ENCODE results near the gene LEFTY2.
A peak's percentile ranks its signal among the peaks of the same experiment; 100 is the strongest.

Gene LEFTY2

DNA sequence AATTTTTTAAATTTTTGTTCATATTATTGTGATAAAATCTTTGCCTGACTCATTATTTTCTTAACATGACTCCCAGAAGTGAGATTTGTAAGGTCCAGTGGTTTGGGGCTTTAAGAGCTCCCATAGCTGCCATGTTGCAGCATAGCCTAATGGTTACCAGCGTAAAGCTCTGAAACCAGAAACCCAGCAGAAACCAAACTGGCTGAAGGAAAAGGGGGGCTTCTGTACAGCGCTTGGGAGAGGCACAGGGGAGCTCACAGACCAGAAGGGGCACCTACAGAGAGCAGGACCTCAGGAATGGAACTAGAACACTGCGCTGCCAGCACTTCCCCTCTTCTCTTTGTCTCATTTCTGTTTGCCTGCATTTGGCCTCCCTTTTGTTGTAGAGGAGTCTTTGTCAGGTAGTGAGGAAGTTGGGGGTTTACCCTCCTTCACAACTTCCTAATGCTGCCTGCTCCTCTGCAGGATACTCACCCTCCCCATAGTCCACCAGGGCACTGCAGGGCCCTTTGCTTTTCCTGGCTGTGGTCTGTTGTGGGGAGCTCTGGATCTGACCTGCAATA, 14.4 kb downstream of the LEFTY2 start:
- Histone ChIP-seq H3K36me3 (ENCODE audit: control insufficient read depth in 1 of 2, insufficient read depth in 2 of 2, low read length in 2 of 2) (peaks cover 0 to 5% of the 10 kb centered on the region in 2 donors), H3K9me3 (ENCODE audit: control insufficient read depth in 1 of 2, low read length in 2 of 2) (no peaks in the 10 kb centered on the region), H3K4me1 (ENCODE audit: control insufficient read depth in 1 of 2, insufficient read depth in 2 of 2, low read length in 2 of 2) (peaks cover 4 to 16% of the 10 kb centered on the region in 2 donors), H3K27ac (ENCODE audit: low read length) (no peak overlapping the region), H3K27me3 (ENCODE audit: low read depth, low read length) (no peaks in the 10 kb centered on the region), H3K4me3 (ENCODE audit: low read depth in 1 of 2, low read length in 2 of 2) (no peak overlapping the region)

DNA sequence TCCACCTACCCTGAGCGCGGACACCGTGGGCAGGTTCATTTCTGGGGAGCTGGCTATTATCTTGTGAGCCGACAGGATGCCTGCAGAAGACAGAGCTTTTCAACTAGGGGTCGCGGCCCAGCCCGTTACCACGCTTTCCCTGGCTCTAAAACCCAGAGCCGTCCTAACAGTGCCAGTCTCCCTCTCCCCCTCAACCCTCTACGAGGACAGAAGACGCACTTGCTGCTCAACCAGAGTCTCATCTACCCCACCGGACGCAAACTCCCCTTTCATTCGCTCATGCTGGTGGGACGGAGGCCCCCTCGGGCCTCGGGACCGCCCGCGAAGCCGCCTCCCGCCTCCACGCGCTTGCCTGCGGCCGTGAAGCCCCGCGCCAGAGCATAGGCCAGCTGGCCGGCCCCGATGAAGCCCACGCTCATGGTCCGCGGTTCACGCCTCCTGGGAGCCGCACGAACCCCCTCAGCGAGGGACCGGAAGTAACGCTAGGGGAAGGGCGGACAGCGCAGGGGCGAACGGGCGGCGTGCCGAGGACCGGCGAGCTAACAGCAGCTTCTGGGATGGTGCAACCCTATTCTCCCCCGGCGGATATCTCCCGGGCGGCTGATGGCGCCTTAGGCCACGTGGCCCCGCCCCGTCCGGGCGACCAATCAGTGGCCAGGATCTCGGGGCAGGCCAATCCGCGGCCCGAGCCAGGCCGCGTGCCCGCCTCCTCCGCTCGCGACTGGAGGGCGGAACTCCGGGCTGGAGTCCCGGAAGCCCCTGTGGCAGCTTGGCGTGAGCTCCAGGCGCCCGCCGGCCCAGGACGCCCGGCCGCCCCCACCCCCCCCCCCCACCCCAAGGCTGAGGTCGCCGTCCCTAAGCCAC, 17.1 kb downstream of the LEFTY2 start, which contains the start of gene PYCR2:
Gene PYCR2 (minus strand): TSS at position 559 of the 864 bp plus-strand sequence. CDS start 140 bp downstream, at position 419.
- Histone ChIP-seq H3K4me1 (ENCODE audit: control insufficient read depth in 1 of 2, insufficient read depth in 2 of 2, low read length in 2 of 2) (peaks cover 7 to 31% of the 10 kb centered on the region in 2 donors), H3K27me3 (ENCODE audit: low read depth, low read length) (no peaks in the 10 kb centered on the region), H3K36me3 (ENCODE audit: control insufficient read depth in 1 of 2, insufficient read depth in 2 of 2, low read length in 2 of 2) (peaks cover 0 to 8% of the 10 kb centered on the region in 2 donors), H3K27ac (ENCODE audit: low read length) (peak within 1 kb of the TSS; percentile 90), H3K9me3 (ENCODE audit: control insufficient read depth in 1 of 2, low read length in 2 of 2) (no peaks in the 10 kb centered on the region), H3K4me3 (ENCODE audit: low read depth in 1 of 2, low read length in 2 of 2) (peak within 1 kb of the TSS; percentile 88 to 89)

DNA sequence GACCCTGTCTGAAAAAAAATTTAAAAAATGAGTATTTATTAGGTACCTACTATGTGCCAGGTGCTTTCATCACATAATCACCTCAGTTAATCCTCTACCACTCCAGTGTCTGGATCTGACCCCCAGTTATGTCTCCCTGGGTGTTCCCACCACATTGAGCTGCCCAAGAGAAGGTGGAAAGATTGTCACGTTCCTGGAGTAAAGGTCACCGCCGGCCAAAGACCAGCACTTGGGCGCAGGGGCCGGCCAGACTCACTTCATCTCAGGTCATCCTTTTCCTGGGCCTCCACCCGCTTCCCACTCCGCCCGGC, 17.7 kb downstream of the LEFTY2 start:
- H3K4me3 ChIP-seq (ENCODE audit: low read depth in 1 of 2, low read length in 2 of 2), result peak overlapping the region; percentile 88 to 89
- no peaks in the 10 kb centered on the region for H3K9me3 ChIP-seq (ENCODE audit: control insufficient read depth in 1 of 2, low read length in 2 of 2)
- H3K27ac ChIP-seq (ENCODE audit: low read length), result peak overlapping the region; percentile 90
- H3K27me3 ChIP-seq (ENCODE audit: low read depth, low read length), result no peaks in the 10 kb centered on the region
- peaks cover 2 to 9% of the 10 kb centered on the region in 2 donors for H3K36me3 ChIP-seq (ENCODE audit: control insufficient read depth in 1 of 2, insufficient read depth in 2 of 2, low read length in 2 of 2)
- H3K4me1 ChIP-seq (ENCODE audit: control insufficient read depth in 1 of 2, insufficient read depth in 2 of 2, low read length in 2 of 2), result peaks cover 7 to 31% of the 10 kb centered on the region in 2 donors

DNA sequence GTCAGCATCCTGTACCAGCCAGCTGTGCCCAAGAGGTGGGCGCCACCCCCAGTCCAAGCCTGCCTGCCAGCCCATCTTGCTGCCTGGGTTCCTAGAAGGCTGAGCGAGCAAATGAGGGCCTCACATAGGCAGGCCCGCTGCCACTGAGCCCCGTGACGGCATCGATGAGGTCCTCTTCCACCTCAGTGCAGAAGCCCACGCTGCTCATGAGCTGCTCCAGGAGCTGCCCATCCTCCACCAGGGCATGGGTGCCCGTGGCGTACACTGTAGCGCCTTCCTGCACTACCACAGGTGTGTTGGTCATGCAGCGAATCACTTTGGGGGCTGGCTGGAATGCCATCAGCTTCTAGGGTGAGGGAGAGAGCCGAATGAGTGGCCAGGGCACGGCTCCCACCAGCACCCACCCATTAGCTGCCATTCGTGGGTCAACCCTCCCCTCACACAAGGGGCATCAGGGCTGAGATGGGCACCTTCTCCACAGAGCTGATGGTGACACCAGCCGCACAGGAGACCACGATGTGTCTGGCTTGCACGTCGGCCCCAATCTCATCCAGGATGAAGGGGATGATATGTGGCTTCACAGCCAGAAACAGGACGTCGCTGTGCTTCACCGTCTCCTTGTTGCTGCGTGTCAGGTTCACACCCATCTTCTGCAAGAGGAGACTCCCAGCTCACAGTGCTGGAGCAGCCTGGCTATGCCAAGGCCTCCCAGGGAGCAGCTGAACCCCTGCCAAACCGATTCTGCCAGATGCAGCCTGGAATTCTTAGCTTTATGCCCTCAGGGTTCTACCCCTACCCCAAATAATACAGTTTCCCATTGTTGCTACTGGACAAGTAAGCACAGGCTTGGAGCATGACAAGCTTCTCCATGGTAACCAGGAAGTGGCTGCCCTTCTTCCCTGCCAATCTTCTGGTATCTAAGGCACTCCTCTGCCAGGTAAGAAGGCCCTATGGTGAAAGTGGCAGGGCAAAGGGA, 19.0 kb downstream of the LEFTY2 start:
- Histone ChIP-seq H3K27me3 (ENCODE audit: low read depth, low read length) (no peaks in the 10 kb centered on the region), H3K27ac (ENCODE audit: low read length) (no peak overlapping the region), H3K9me3 (ENCODE audit: control insufficient read depth in 1 of 2, low read length in 2 of 2) (no peaks in the 10 kb centered on the region), H3K4me3 (ENCODE audit: low read depth in 1 of 2, low read length in 2 of 2) (no peak overlapping the region), H3K4me1 (ENCODE audit: control insufficient read depth in 1 of 2, insufficient read depth in 2 of 2, low read length in 2 of 2) (peaks cover 7 to 31% of the 10 kb centered on the region in 2 donors), H3K36me3 (ENCODE audit: control insufficient read depth in 1 of 2, insufficient read depth in 2 of 2, low read length in 2 of 2) (peaks cover 9 to 18% of the 10 kb centered on the region in 2 donors)

DNA sequence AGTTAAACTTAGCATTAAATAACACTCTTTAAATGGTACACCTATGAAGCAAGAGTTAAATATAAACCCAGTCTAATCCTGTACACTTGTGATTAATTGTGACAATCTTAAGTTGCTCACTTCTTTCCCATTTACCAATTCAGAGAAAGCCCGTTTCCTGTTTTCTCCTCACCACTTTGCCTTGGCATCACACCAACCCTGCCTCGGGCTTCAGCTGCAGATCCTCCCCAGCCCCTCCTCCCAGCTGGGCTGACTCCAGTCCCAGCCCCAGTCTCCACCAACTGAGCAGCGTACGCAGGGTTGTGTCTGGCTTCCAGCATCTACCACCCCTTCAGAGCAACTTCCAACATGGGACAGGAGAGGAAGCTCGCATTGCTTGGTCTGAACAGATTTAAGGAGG, 21.1 kb downstream of the LEFTY2 start:
- Histone ChIP-seq H3K27me3 (ENCODE audit: low read depth, low read length) (no peaks in the 10 kb centered on the region), H3K9me3 (ENCODE audit: control insufficient read depth in 1 of 2, low read length in 2 of 2) (no peaks in the 10 kb centered on the region), H3K4me1 (ENCODE audit: control insufficient read depth in 1 of 2, insufficient read depth in 2 of 2, low read length in 2 of 2) (peaks cover 7 to 31% of the 10 kb centered on the region in 2 donors), H3K4me3 (ENCODE audit: low read depth in 1 of 2, low read length in 2 of 2) (no peak overlapping the region), H3K36me3 (ENCODE audit: control insufficient read depth in 1 of 2, insufficient read depth in 2 of 2, low read length in 2 of 2) (peaks cover 13 to 23% of the 10 kb centered on the region in 2 donors), H3K27ac (ENCODE audit: low read length) (no peak overlapping the region)

DNA sequence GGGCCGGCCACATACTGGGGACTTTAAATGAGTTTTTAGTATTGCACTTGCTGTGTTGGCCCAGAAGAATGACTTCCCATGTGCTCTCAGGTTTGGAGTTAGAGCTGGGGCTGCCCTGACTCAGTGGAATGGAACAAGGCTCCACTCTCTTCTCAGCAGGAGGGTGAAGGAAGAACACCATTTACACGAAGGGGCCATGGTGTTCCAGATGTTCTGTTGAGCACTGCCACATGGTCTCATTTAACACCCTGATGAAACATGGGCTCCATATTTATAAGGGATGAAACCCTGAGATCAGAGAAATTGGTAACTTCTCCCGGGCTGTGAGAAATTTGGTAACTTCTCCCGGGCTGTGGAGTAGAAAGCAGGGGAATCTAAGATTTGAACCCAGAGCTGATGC, 22.7 kb downstream of the LEFTY2 start:
- Histone ChIP-seq H3K9me3 (ENCODE audit: control insufficient read depth in 1 of 2, low read length in 2 of 2) (no peaks in the 10 kb centered on the region), H3K27ac (ENCODE audit: low read length) (no peak overlapping the region), H3K36me3 (ENCODE audit: control insufficient read depth in 1 of 2, insufficient read depth in 2 of 2, low read length in 2 of 2) (peaks cover 13 to 23% of the 10 kb centered on the region in 2 donors), H3K4me1 (ENCODE audit: control insufficient read depth in 1 of 2, insufficient read depth in 2 of 2, low read length in 2 of 2) (peaks cover 7 to 27% of the 10 kb centered on the region in 2 donors), H3K4me3 (ENCODE audit: low read depth in 1 of 2, low read length in 2 of 2) (no peak overlapping the region), H3K27me3 (ENCODE audit: low read depth, low read length) (no peaks in the 10 kb centered on the region)

DNA sequence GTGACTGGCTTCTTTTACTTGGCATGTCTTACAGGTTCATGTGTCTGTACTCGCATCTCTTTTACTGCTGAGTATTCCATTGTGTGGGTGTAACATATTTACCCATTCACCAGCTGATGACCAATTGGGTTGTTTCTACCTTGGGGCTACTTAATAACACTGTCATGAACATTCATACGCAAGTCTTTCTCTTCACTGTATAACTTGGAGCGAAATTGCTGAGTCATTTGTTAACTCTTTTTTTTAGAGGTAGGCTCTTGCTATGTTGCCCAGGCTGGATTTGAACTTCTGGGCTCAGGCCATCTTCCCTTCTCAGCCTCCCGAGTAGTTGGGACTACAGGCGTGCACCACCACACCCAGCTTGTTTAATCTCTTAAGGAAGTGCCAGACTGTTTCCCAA, 23.5 kb downstream of the LEFTY2 start:
- peaks cover 13 to 23% of the 10 kb centered on the region in 2 donors for H3K36me3 ChIP-seq (ENCODE audit: control insufficient read depth in 1 of 2, insufficient read depth in 2 of 2, low read length in 2 of 2)
- H3K9me3 ChIP-seq (ENCODE audit: control insufficient read depth in 1 of 2, low read length in 2 of 2), result no peaks in the 10 kb centered on the region
- no peak overlapping the region for H3K4me3 ChIP-seq (ENCODE audit: low read depth in 1 of 2, low read length in 2 of 2)
- H3K27ac ChIP-seq (ENCODE audit: low read length), result no peak overlapping the region
- H3K4me1 ChIP-seq (ENCODE audit: control insufficient read depth in 1 of 2, insufficient read depth in 2 of 2, low read length in 2 of 2), result peaks cover 6 to 20% of the 10 kb centered on the region in 2 donors
- no peaks in the 10 kb centered on the region for H3K27me3 ChIP-seq (ENCODE audit: low read depth, low read length)

DNA sequence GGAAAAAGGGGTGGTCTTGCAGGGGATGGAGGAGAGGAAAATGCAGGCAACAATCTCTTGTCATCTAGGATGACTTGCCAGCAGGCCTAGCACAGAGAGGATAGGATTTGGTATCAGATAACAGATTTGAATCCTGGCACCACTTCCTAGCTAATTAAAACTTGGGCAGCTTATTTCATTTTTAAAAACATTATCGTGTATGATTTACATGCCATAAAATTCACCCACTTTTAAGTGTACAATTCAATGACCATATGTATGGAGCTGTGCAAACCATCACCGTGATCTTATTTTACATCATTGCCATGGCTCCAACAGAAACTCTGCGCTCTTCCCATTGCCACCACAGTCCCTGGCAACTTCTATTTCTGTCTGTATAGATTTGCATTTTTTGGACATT, 23.9 kb downstream of the LEFTY2 start:
- no peak overlapping the region for H3K4me3 ChIP-seq (ENCODE audit: low read depth in 1 of 2, low read length in 2 of 2)

DNA sequence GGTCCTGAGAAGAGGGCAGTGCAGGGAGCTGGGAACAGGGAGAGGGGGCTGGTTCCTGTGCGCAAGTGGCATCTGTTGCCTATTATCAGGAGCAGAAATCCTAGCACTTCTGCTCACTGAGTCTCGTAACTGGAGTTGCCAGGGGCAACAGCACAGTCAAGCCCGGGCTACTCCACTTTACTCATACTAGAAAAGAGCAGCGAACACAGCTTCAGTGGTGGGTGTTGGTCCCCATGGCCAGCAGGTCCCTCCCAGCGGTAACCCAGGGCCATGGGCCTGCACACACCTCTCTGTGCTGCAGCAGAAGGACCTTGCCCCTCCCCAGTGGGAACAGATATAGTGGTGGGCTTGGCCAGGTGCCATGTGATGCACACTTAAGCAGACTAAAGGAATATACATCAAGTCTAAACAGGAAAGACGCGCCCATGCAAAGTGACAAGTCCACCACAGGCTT, 25.5 kb downstream of the LEFTY2 start:
- Histone ChIP-seq H3K27me3 (ENCODE audit: low read depth, low read length) (no peaks in the 10 kb centered on the region), H3K36me3 (ENCODE audit: control insufficient read depth in 1 of 2, insufficient read depth in 2 of 2, low read length in 2 of 2) (peaks cover 13 to 15% of the 10 kb centered on the region in 2 donors), H3K4me1 (ENCODE audit: control insufficient read depth in 1 of 2, insufficient read depth in 2 of 2, low read length in 2 of 2) (peaks cover 3 to 23% of the 10 kb centered on the region in 2 donors), H3K4me3 (ENCODE audit: low read depth in 1 of 2, low read length in 2 of 2) (no peak overlapping the region), H3K9me3 (ENCODE audit: control insufficient read depth in 1 of 2, low read length in 2 of 2) (no peaks in the 10 kb centered on the region), H3K27ac (ENCODE audit: low read length) (no peak overlapping the region)

More for the DNA sequence above, 23.9 kb downstream of the LEFTY2 start:
- Histone ChIP-seq H3K36me3 (ENCODE audit: control insufficient read depth in 1 of 2, insufficient read depth in 2 of 2, low read length in 2 of 2) (peaks cover 13 to 23% of the 10 kb centered on the region in 2 donors), H3K27me3 (ENCODE audit: low read depth, low read length) (no peaks in the 10 kb centered on the region), H3K4me1 (ENCODE audit: control insufficient read depth in 1 of 2, insufficient read depth in 2 of 2, low read length in 2 of 2) (peaks cover 3 to 15% of the 10 kb centered on the region in 2 donors), H3K27ac (ENCODE audit: low read length) (no peak overlapping the region), H3K9me3 (ENCODE audit: control insufficient read depth in 1 of 2, low read length in 2 of 2) (no peaks in the 10 kb centered on the region)

DNA sequence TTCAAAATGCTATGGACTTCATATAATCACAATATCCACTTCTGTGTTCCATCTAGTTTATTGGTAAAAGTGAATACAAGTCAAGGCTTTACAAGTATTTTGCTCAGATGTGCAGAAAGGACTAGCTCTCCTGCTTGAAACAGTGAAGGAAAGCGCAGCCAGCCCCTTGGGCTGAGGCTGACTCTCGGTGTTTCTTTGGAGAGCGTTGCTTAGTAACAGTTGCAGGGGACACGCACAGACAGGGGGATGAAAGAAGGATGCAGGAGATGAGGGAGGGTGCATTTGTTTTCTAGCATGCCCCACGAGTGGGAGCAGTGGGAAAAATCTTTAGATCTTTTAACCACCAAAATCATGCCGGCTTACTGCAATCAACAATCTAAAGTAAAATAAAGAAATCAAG, 26.1 kb downstream of the LEFTY2 start:
- H3K4me1 ChIP-seq (ENCODE audit: control insufficient read depth in 1 of 2, insufficient read depth in 2 of 2, low read length in 2 of 2), result peaks cover under 1 to 17% of the 10 kb centered on the region in 2 donors
- H3K36me3 ChIP-seq (ENCODE audit: control insufficient read depth in 1 of 2, insufficient read depth in 2 of 2, low read length in 2 of 2), result peaks cover 13 to 15% of the 10 kb centered on the region in 2 donors
- no peaks in the 10 kb centered on the region for H3K27me3 ChIP-seq (ENCODE audit: low read depth, low read length)
- no peaks in the 10 kb centered on the region for H3K9me3 ChIP-seq (ENCODE audit: control insufficient read depth in 1 of 2, low read length in 2 of 2)
- H3K27ac ChIP-seq (ENCODE audit: low read length), result no peak overlapping the region
- no peak overlapping the region for H3K4me3 ChIP-seq (ENCODE audit: low read depth in 1 of 2, low read length in 2 of 2)

DNA sequence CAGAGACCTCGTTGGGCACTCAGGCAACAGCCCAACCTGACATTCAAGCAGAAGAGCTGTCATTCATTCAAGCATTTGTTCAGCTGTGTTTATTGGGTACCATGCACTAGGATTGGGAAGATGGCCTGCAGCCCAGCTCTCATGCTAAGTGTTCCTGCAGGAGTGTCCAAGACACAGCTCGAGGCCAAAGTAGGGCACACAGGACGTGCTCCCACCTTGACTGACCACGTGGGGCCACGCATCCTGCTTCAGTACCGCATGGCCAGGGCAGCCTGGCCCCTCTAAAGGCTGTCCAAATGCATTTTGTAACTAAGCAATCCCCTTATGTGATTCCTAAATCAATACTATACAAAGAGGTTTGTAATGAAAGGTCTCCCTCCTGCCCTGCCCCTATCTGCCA, 26.6 kb downstream of the LEFTY2 start:
- H3K9me3 ChIP-seq (ENCODE audit: control insufficient read depth in 1 of 2, low read length in 2 of 2), result no peaks in the 10 kb centered on the region
- no peak overlapping the region for H3K4me3 ChIP-seq (ENCODE audit: low read depth in 1 of 2, low read length in 2 of 2)
- no peaks in the 10 kb centered on the region for H3K27me3 ChIP-seq (ENCODE audit: low read depth, low read length)
- H3K27ac ChIP-seq (ENCODE audit: low read length), result no peak overlapping the region
- peaks cover 13 to 15% of the 10 kb centered on the region in 2 donors for H3K36me3 ChIP-seq (ENCODE audit: control insufficient read depth in 1 of 2, insufficient read depth in 2 of 2, low read length in 2 of 2)
- peaks cover 0 to 11% of the 10 kb centered on the region in 2 donors for H3K4me1 ChIP-seq (ENCODE audit: control insufficient read depth in 1 of 2, insufficient read depth in 2 of 2, low read length in 2 of 2)

Data from muscle layer of duodenum (tissue), 2 donors.